GM12878 (cell line): ENCODE data around the gene GABRR3. TPM values are rescaled to one million over a fixed set of nuclear protein-coding genes. Genes with fewer than 3 reads are reported as not detected.

Experiments
- ATAC-seq: fragments of 200-7000 bp; cut with Tn5 transposase; 3 replicates; pipeline ENCODE4 v1.9.1; 2020; ENCODE audit warnings: mild to moderate bottlenecking, moderate library complexity
- BruUV-seq: library from RNA; stranded (reverse); fragments of 400-500 nt; replicated peaks from 2 replicates; lab custom pipeline; 2021; lab: Mats Ljungman, UMichigan
- CTCF ChIA-PET: fragments of 300-600 bp; sonication (Branson Sonifier 250); formaldehyde crosslinking; extraction: SDS; loops from one replicate; lab custom pipeline; 2021; ENCODE audit warnings: inconsistent platforms; lab: Yijun Ruan, JAX
- POLR2A ChIA-PET: fragments of 350-600 bp; formaldehyde crosslinking; extraction: SDS; loops from one replicate; lab custom pipeline; 2021; ENCODE audit warnings: inconsistent platforms; lab: Charles Lee
- RAD21 ChIA-PET: fragments of 300-600 bp; sonication (Branson Sonifier 250); formaldehyde crosslinking; loops from one replicate; lab custom pipeline; 2023; ENCODE audit warnings: antibody characterized with exemption; ENCODE audit not compliant: unreplicated experiment; lab: Charles Lee
- SMC1A ChIA-PET: fragments of 300-600 bp; sonication (Branson Sonifier 250); formaldehyde crosslinking; loops from one replicate; lab custom pipeline; 2023; ENCODE audit not compliant: unreplicated experiment, uncharacterized antibody; lab: Charles Lee
- DNase-seq: peaks from one replicate; pipeline ENCODE4 v3.0.0-alpha.2; 2011; ENCODE audit warnings: low read depth, low spot score
- FAIRE-seq: peaks from 3 replicates; lab custom pipeline; 2011; peaks lifted over from hg19 to GRCh38; lab: Jason Lieb, UNC
- H2AFZ ChIP-seq: 2 replicates; pipeline ENCODE4 v1.6.0; 2011; ENCODE audit warnings: low read depth, low read length, control low read depth; ENCODE audit not compliant: control insufficient read depth
- H3K27ac ChIP-seq: 2 replicates; pipeline ENCODE4 v1.5.1; 2011; ENCODE audit warnings: control low read depth; ENCODE audit not compliant: control insufficient read depth, insufficient read depth
- H3K27me3 ChIP-seq, 2 experiments: replicated peaks in 1 of 2; 2 replicates each; pipeline versions ENCODE4 v1.6.0 to v1.6.1; 2011; ENCODE audit warnings: low read length in 1 of 2; ENCODE audit not compliant: control insufficient read depth in 2 of 2, insufficient read depth in 2 of 2
- H3K36me3 ChIP-seq, 2 experiments: 2 replicates each; pipeline ENCODE4 v1.5.1; 2011; ENCODE audit warnings: low read length in 1 of 2; ENCODE audit not compliant: control insufficient read depth in 2 of 2, insufficient read depth in 2 of 2
- H3K4me1 ChIP-seq: 2 replicates; pipeline ENCODE4 v1.6.1; 2011; ENCODE audit warnings: mild to moderate bottlenecking, low read length, moderate library complexity, mixed read lengths; ENCODE audit not compliant: control insufficient read depth, insufficient read depth
- H3K4me2 ChIP-seq: 2 replicates; pipeline ENCODE4 v1.6.0; 2011; ENCODE audit warnings: control low read depth; ENCODE audit not compliant: control insufficient read depth, insufficient read depth
- H3K4me3 ChIP-seq: fragments of 200-600 bp; sonication (generic); 2 replicates; pipeline ENCODE4 v1.5.1; 2016
- H3K79me2 ChIP-seq: 2 replicates; pipeline ENCODE4 v1.6.0; 2011; ENCODE audit warnings: low read length; ENCODE audit not compliant: control insufficient read depth, insufficient read depth
- H3K9ac ChIP-seq: 2 replicates; pipeline ENCODE4 v1.8.0; 2011; ENCODE audit warnings: low read length, control low read depth, mixed read lengths; ENCODE audit not compliant: control insufficient read depth, insufficient read depth
- H3K9me3 ChIP-seq: replicated peaks from 3 replicates; pipeline ENCODE4 v1.5.1; 2011; ENCODE audit warnings: mild to moderate bottlenecking, low read length; ENCODE audit not compliant: control insufficient read depth, insufficient read depth
- H4K20me1 ChIP-seq: 2 replicates; pipeline ENCODE4 v1.6.0; 2011; ENCODE audit not compliant: control insufficient read depth, insufficient read depth
- CREB1 ChIP-seq: IDR thresholded peaks from 2 replicates; pipeline ENCODE4 v1.6.1; 2012; ENCODE audit warnings: low read depth, mild to moderate bottlenecking, inconsistent platforms
- CREM ChIP-seq: IDR thresholded peaks from 2 replicates; pipeline ENCODE4 v1.6.1; 2014; ENCODE audit warnings: antibody characterized with exemption, low read depth
- IRF4 ChIP-seq: IDR thresholded peaks from 2 replicates; pipeline ENCODE4 v1.6.1; 2011; ENCODE audit warnings: low read depth, low read length
- MEF2A ChIP-seq: IDR thresholded peaks from 2 replicates; pipeline ENCODE4 v1.6.1; 2011; ENCODE audit warnings: low read depth, mild to moderate bottlenecking, low read length, moderate library complexity; ENCODE audit not compliant: insufficient read depth
- RAD21 ChIP-seq: IDR thresholded peaks from 2 replicates; pipeline ENCODE4 v1.6.1; 2011; ENCODE audit warnings: mild to moderate bottlenecking, low read depth, low read length, moderate library complexity; ENCODE audit not compliant: insufficient read depth
- SKIL ChIP-seq: fragments of 450-650 bp; IDR thresholded peaks from 2 replicates; pipeline ENCODE4 v1.6.1; 2017; ENCODE audit warnings: mild to moderate bottlenecking, low read depth, inconsistent platforms; ENCODE audit not compliant: poor library complexity, severe bottlenecking
- SMC3 ChIP-seq: IDR thresholded peaks from 2 replicates; pipeline ENCODE4 v1.6.1; 2011; ENCODE audit warnings: low read length, improper control_type of control experiment, borderline replicate concordance
- USF2 ChIP-seq: IDR thresholded peaks from 2 replicates; pipeline ENCODE4 v1.6.1; 2011; ENCODE audit warnings: low read depth, low read length, improper control_type of control experiment, borderline replicate concordance
- YY1 ChIP-seq: IDR thresholded peaks from 2 replicates; pipeline ENCODE4 v1.6.1; 2011; ENCODE audit warnings: low read depth, mild to moderate bottlenecking, low read length
- WGBS: methylation state at CpG from one replicate; pipeline ENCODE4 v1.1.6; 2016; ENCODE audit warnings: low lambda C conversion rate; ENCODE audit not compliant: insufficient replicate concordance, insufficient coverage; ENCODE audit errors: missing lambda C conversion rate; 5-methylcytosine and 5-hydroxymethylcytosine counted together
- in situ Hi-C: fragments of 300-500 bp; cut with MboI; formaldehyde crosslinking; loops from 9 replicates; pipeline ENCODE4 v1.14.3; 2018; ENCODE audit warnings: mixed read lengths
- intact Hi-C: fragments of 100-400 bp; cut with micrococcal nuclease; formaldehyde crosslinking; loops from one replicate; pipeline ENCODE4 v1.14.2; 2022; ENCODE audit not compliant: unreplicated experiment
- polyA plus RNA-seq, 11 experiments: library from polyadenylated mRNA; depleted of rRNA in 4 of 11; unstranded in 6 of 11; stranded (reverse) in 5 of 11; fragments of >200 nt; fragmentation: Nextera tagmentation in 4 of 11; fragmentation: Illumina TruSeq in 1 of 11; extraction: Ambion mirVana in 4 of 11; extraction: Trizol in 1 of 11; gene quantifications; 1 replicate in 1 of 11; 2 replicates in 10 of 11; pipeline versions ENCODE4 v1.2.1 to v1.2.3, GENCODE V29; 2011 to 2016; ENCODE audit warnings: inconsistent platforms in 2 of 11, missing spikeins in 2 of 11, low read depth in 1 of 11
- total RNA-seq, 4 experiments: library from RNA; depleted of rRNA in 3 of 4; stranded (reverse); fragments of >200 nt in 3 of 4; fragmentation: Illumina TruSeq in 1 of 4; extraction: Trizol in 1 of 4; gene quantifications; 2 replicates each; pipeline versions ENCODE4 v1.2.1 to v1.2.3, GENCODE V29; 2013 to 2021
- TF ChIP-seq, protein P1 (sequence below), 3 experiments: IDR thresholded peaks in 2 of 3; conservative IDR thresholded peaks in 1 of 3; 2 replicates each; pipeline ENCODE4 v1.5.1; 2011; ENCODE audit warnings: low read depth in 3 of 3, low read length in 3 of 3, mild to moderate bottlenecking in 3 of 3, control low read depth in 2 of 3, moderate library complexity in 2 of 3, inconsistent platforms in 1 of 3, mixed read lengths in 1 of 3; ENCODE audit not compliant: control insufficient read depth in 2 of 3, insufficient read depth in 1 of 3; ENCODE audit errors: extremely low read depth in 1 of 3
- TF ChIP-seq, protein P2 (sequence below): fragments of 450-650 bp; formaldehyde crosslinking; IDR thresholded peaks from 2 replicates; pipeline ENCODE4 v1.4.0; 2022; ENCODE audit warnings: mild to moderate bottlenecking, moderate library complexity

GABRR3 gene
- total and polyA plus RNA-seq, 10 of the 15 experiments (the other 5 are each of a cell fraction or from before 2014, with no cell fraction given), result not detected

GRCh38 chr3:98022978-98023820 is 11.9 kb downstream of the GABRR3 start:
- ChIA-PET RAD21 (interaction anchor here (1.2 to 3.5 kb wide), 12 partner anchors 12 to 236 kb away, joined by 3 to 40 read pairs (median 4); no protein-coding TSS in a partner anchor), SMC1A (interaction anchor here (0.6 to 4.2 kb wide), 26 partner anchors 10 to 1161 kb away, joined by 3 to 50 read pairs (median 4); no protein-coding TSS in a partner anchor), POLR2A (no interaction called here), CTCF (interaction anchor here (0.7 to 7.0 kb wide), 39 partner anchors 10 to 1160 kb away, joined by 3 to 153 read pairs (median 5); partner anchors contain the start of gene RIOX2)
- H3K4me3 ChIP-seq, result no peak overlapping the region
- no peak overlapping the region for H3K27ac ChIP-seq
- TF ChIP-seq USF2, result no peak
- TF ChIP-seq, protein P1, sequence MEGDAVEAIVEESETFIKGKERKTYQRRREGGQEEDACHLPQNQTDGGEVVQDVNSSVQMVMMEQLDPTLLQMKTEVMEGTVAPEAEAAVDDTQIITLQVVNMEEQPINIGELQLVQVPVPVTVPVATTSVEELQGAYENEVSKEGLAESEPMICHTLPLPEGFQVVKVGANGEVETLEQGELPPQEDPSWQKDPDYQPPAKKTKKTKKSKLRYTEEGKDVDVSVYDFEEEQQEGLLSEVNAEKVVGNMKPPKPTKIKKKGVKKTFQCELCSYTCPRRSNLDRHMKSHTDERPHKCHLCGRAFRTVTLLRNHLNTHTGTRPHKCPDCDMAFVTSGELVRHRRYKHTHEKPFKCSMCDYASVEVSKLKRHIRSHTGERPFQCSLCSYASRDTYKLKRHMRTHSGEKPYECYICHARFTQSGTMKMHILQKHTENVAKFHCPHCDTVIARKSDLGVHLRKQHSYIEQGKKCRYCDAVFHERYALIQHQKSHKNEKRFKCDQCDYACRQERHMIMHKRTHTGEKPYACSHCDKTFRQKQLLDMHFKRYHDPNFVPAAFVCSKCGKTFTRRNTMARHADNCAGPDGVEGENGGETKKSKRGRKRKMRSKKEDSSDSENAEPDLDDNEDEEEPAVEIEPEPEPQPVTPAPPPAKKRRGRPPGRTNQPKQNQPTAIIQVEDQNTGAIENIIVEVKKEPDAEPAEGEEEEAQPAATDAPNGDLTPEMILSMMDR (IDR thresholded peaks at IDR 0.05 in 2 of 3, conservative IDR thresholded peaks at IDR 0.05 in 1 of 3; ENCODE audit: control insufficient read depth in 2 of 3, extremely low read depth in 1 of 3, insufficient read depth in 1 of 3, low read depth in 3 of 3, low read length in 3 of 3), result peak; percentile 85 to 94 (median 85)
- TF ChIP-seq RAD21, result peak; percentile 100
- TF ChIP-seq MEF2A, result no peak
- no peak for TF ChIP-seq CREM
- TF ChIP-seq, protein P2, sequence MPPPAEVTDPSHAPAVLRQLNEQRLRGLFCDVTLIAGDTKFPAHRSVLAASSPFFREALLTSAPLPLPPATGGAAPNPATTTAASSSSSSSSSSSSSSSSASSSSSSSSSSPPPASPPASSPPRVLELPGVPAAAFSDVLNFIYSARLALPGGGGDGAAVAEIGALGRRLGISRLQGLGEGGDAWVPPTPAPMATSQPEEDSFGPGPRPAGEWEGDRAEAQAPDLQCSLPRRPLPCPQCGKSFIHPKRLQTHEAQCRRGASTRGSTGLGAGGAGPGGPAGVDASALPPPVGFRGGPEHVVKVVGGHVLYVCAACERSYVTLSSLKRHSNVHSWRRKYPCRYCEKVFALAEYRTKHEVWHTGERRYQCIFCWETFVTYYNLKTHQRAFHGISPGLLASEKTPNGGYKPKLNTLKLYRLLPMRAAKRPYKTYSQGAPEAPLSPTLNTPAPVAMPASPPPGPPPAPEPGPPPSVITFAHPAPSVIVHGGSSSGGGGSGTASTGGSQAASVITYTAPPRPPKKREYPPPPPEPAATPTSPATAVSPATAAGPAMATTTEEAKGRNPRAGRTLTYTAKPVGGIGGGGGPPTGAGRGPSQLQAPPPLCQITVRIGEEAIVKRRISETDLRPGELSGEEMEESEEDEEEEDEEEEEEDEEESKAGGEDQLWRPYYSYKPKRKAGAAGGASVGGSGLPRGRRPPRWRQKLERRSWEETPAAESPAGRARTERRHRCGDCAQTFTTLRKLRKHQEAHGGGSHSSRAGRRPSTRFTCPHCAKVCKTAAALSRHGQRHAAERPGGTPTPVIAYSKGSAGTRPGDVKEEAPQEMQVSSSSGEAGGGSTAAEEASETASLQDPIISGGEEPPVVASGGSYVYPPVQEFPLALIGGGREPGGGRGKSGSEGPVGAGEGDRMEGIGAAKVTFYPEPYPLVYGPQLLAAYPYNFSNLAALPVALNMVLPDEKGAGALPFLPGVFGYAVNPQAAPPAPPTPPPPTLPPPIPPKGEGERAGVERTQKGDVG (CRISPR knock-in tag), result no peak
- peak; percentile 97 for TF ChIP-seq SMC3
- peak; percentile 24 for TF ChIP-seq SKIL
- TF ChIP-seq IRF4, result 0 out of 2 replicates have a peak, but pooled peaks have one; percentile 14
- TF ChIP-seq YY1, result peak; percentile 79
- no peak for TF ChIP-seq CREB1
- peak; percentile 93 for ATAC-seq
- H2AFZ ChIP-seq, result peak overlapping the region; percentile 6; the same call in 1 of the 2 replicates
- H4K20me1 ChIP-seq, result no peaks in the 10 kb centered on the region
- H3K4me2 ChIP-seq, result no peak overlapping the region
- H3K27me3 ChIP-seq, result no peaks in the 10 kb centered on the region
- DNase-seq, result no peak
- no peaks in the 10 kb centered on the region for H3K36me3 ChIP-seq
- H3K4me1 ChIP-seq, result no peaks in the 10 kb centered on the region
- FAIRE-seq, result peak; percentile 84
- WGBS, result 28% methylated on average over 13 of the region's 13 CpGs
- intact Hi-C loops, result loop anchor here (1.0 to 5.0 kb wide), 4 partner anchors 51 to 1161 kb away; partner anchors contain the start of gene RIOX2
- no TSS peak for BruUV-seq
- in situ Hi-C loops, result loop anchor here (5.0 kb wide), 1 partner anchor 231 kb away; no protein-coding TSS in a partner anchor
- no peaks in the 10 kb centered on the region for H3K9me3 ChIP-seq
- H3K9ac ChIP-seq, result no peak overlapping the region
- H3K79me2 ChIP-seq, result no peaks in the 10 kb centered on the region
